ENCODE measurements around the gene LKAAEAR1.

GRCh38 chr20:64105846-64106434 is 21.7 kb upstream of the LKAAEAR1 start:
- TF ChIP-seq EP300 (IDR thresholded peaks at IDR 0.05), result no peak
- no peak for TF ChIP-seq CTCF (IDR thresholded peaks at IDR 0.05)
- no peak for TF ChIP-seq POLR2A (IDR thresholded peaks at IDR 0.05)
